HG03280 (cell line): Measurements from ENCODE around the gene CLCN4.

ENCODE experiments used
- ATAC-seq: cut with Tn5 transposase; IDR thresholded peaks from one replicate; pipeline ENCODE4 v1.9.1; 2021; ENCODE audit warnings: mild to moderate bottlenecking, moderate library complexity; ENCODE audit not compliant: unreplicated experiment

CLCN4 gene

DNA sequence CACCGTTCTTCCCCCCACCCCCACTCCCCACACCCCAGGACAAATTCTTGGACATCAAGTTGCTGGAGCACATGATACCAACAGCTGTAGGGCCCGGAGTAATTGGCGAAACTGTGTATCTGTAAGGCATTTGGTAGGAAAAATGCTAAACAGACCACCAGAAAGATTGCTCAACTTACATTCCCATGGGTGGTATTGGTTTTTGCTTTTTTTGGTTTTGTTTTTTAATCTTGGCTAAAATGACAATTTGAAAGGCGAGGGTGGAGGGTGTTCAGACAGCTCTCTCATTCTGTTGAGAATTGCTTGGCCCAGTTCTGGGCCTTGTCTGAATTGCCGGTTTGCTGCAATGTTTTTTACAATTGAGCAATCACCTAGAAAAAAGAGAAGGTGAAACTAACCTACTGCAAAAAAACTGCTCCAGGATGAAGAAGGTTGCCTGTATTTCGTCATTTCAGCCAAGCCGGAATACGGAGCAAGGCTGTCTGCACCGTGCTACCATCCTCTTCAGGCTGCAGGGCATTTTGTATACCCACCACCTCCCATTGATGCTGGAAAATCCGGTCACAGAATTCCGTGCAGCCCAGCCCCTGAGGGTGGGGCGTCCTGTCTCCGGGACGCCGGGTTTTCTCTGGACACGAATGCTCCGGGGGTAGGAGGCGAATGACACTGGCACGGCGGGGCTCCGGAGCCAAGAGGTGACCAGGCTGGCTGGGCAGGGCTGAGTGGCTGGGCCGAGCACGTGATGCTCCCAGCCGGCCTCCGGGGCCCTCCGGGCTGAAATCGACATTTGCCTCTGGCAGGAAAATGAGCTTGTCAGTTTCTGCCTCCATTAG lies at the start of gene CLCN4:
TSS of gene CLCN4 (plus strand) at position 777 of the 833 bp plus-strand sequence. CDS start 28,058 bp downstream, outside the sequence.
- peak; percentile 54 for ATAC-seq

GRCh38 chrX:10107483-10107882 lies 49.3 kb upstream of the CLCN4 start:
- ATAC-seq = no peak

DNA sequence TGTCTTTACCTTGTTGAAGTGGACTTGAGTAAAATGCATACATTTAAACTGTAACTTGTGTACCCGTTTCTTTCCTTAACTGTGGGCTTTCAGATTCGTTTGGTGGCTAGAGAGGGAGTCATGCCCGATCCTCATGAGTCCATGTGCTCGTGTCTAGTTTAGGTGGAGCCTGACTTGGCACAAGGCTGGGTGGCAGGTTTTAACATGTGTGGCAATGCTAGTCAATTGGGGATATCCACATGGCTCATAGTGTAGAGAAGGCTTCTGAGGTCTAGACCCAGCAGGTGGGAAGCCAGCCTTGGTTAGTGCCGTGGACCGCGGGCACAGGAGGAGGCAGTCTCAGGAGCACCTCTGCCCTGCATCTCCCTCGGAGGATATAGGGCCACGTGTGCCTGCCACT lies 48.5 kb upstream of the CLCN4 start:
- ATAC-seq = no peak

DNA sequence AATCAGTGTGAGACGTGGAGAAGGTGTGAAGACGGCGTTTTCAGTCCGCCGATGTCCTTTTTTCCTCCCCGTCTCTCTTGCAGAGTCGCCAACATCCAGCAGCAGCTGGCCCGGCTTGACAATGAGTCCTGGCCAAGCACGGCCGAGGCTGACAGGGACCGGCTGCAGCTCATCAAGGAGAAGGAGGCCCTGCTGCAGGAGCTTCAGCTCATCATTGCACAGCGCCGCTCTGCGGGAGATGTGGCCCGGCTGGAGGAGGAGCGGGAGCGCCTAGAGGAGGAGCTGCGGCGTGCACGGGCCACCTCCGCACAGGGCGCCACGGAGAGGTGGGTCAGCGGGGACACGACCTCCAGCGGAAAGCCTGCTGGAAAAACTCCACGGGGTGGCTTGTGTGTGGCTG lies 47.1 kb upstream of the CLCN4 start:
- no peak for ATAC-seq

GRCh38 chrX:10110316-10110935 lies 46.3 kb upstream of the CLCN4 start:
- ATAC-seq = no peak

DNA sequence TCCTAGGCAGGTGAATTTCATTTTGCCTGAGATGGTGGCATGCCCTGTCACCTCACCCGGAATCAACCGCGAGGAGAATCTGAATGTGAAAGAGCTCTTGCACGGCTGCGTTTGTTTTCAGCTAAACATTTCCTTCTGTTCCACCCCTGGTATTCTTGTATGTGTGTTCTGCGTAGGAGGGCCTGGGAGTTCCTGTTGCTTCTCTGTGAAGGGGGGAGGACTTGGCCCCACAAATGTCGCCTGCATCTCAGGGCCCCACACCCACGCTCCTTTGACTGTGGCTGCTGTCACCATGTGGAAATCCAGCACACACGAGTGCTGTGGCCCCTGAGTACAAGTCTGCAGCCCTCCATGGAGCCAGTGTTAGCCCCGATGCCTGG lies 45.8 kb upstream of the CLCN4 start:
- ATAC-seq = no peak

DNA sequence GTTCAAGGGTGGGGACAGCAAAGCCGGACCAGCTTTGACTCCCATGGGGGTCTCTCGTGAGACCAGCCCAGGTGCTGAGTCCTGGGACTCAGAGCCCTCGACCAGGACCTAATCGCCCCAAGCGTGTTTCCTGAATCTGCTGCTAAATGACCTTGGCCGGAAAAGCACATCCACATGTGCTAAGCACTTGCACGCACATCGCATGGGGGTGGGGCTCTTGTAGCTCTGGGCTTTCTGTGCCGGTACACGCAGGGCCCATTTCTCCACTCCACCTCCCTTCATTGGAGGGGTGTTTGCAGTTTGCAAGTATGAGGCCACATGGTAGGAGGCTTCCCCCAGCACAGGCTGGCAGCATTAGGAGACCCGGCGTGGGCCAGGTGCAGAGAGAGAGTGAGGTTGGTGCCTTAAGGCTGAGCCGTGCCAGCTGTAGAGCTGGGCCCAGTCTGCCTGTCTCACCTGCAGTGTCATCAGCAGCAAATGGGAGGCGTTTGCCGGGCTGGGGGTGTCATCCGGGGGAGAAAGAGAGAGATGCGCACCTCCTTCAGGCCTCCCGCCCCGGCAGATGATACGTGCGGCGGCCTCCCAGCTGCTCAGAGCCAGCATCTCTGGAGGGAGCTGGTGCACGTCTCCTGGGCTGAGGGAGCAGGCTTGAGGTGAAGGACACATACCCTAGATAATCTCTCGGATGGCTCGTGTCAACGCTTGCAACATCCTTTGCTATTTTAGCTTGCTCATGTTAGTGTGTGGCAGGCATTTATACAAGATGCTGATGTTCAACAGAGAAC lies 45.2 kb upstream of the CLCN4 start:
- ATAC-seq = no peak

- ATAC-seq = no peak
Observed at GRCh38 chrX:10112510-10112909, 44.3 kb upstream of the CLCN4 start.

- ATAC-seq = no peak
Observed at GRCh38 chrX:10115082-10115481, 41.7 kb upstream of the CLCN4 start.

- ATAC-seq = no peak
Observed at GRCh38 chrX:10117301-10117700, 39.5 kb upstream of the CLCN4 start.

GRCh38 chrX:10117864-10118377 lies 38.9 kb upstream of the CLCN4 start:
- ATAC-seq = no peak

DNA sequence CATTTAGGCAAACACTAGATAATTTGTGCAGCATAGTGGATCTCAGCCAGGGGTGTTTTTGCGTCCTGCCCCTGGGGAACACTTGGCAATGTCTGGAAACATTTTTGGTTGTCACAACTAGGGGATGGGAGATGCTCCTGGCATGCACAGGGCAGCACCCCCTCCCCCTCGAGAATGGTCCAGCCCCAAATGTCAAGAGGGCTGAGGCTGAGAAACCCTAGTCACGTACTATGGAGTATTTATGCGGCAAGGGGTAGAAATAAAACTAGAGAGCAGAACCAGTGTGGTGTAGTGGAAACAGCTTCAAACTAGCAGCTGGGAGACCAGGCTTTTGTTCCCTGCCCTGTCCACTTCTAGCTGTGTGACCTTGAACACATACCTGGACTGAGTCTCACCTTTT lies 38.2 kb upstream of the CLCN4 start:
- no peak for ATAC-seq

DNA sequence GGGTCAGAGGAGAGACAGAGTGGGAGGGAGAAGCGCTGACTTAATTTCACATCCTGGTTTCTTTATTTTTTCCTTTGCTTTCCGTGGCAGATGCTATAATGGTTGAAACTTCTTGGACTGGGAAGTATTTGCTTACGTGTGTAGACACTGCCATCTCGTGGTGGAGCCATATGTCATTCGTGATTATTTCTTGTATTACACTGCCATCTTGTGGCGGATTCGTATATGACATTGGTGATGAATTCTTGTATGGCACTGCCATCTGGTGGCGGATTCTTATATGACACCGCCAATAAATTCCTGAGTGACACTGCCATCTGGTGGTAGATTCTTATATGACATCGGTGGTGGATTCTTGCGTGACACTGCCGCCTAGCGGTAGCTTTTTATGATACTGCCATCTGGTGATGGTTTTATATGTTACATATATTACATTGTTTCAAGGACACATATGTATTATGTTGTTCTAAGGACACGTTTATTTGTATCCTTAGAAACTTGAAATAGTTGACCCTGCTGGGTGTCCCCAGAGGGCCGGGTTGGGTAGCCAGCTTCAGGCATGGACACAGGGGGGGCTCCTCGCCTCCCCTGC lies 37.3 kb upstream of the CLCN4 start:
- ATAC-seq = peak; percentile 48

- ATAC-seq = no peak
Observed at GRCh38 chrX:10120331-10120730, 36.4 kb upstream of the CLCN4 start.

GRCh38 chrX:10120828-10121227 lies 35.9 kb upstream of the CLCN4 start:
- no peak for ATAC-seq

- no peak for ATAC-seq
Observed at GRCh38 chrX:10121787-10122186, 35.0 kb upstream of the CLCN4 start.

GRCh38 chrX:10124506-10125247 lies 32.1 kb upstream of the CLCN4 start:
- no peak for ATAC-seq

GRCh38 chrX:10125248-10125615 lies 31.5 kb upstream of the CLCN4 start:
- no peak for ATAC-seq

- ATAC-seq = no peak
Observed at GRCh38 chrX:10126044-10126443, 30.7 kb upstream of the CLCN4 start.

DNA sequence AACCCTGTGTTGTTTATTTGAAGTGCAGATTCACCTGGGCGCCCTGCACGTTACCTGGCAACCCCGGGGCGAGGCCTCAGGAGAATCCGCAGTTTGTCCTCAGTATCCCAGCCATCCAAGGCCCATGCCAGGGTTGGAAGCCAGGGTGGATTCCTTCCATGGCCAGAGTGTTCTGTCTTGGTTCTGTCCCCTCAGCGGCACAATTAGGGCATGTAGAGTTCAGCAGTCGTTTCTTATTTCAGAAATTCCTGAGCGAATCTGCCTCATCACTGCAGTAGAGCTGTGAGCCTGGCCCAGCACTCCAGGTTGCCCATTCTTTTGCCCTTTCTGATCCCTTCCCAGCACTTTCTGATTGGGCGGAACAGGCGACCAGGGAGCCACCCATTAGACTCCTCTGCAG lies 29.9 kb upstream of the CLCN4 start:
- no peak for ATAC-seq
